Adipocyte (in vitro differentiated cells): Measurements from ENCODE around the gene H3-3A.

Source experiments
- DNase-seq: peaks from one replicate; pipeline ENCODE4 v3.0.0-alpha.2; 2015; ENCODE audit warnings: low read depth
- H3K27me3 ChIP-seq: replicated peaks from 2 replicates; pipeline ENCODE4 v1.7.0; 2013; ENCODE audit warnings: mild to moderate bottlenecking, low read length, moderate library complexity; ENCODE audit not compliant: control insufficient read depth, insufficient read depth
- H3K36me3 ChIP-seq: 2 replicates; pipeline ENCODE4 v1.7.0; 2013; ENCODE audit warnings: low read length, mild to moderate bottlenecking, moderate library complexity; ENCODE audit not compliant: control insufficient read depth, insufficient read depth, severe bottlenecking
- H3K4me1 ChIP-seq: 2 replicates; pipeline ENCODE4 v1.7.0; 2013; ENCODE audit warnings: mild to moderate bottlenecking, low read length, moderate library complexity; ENCODE audit not compliant: control insufficient read depth, insufficient read depth
- H3K4me3 ChIP-seq: 2 replicates; pipeline ENCODE4 v1.7.0; 2013; ENCODE audit warnings: mild to moderate bottlenecking, low read length, moderate library complexity
- H3K9ac ChIP-seq: 2 replicates; pipeline ENCODE4 v1.7.0; 2013; ENCODE audit warnings: mild to moderate bottlenecking, low read length, moderate library complexity
- H3K9me3 ChIP-seq: 2 replicates; pipeline ENCODE4 v1.7.0; 2013; ENCODE audit warnings: mild to moderate bottlenecking, low read length, moderate library complexity; ENCODE audit not compliant: control insufficient read depth

Gene H3-3A

DNA sequence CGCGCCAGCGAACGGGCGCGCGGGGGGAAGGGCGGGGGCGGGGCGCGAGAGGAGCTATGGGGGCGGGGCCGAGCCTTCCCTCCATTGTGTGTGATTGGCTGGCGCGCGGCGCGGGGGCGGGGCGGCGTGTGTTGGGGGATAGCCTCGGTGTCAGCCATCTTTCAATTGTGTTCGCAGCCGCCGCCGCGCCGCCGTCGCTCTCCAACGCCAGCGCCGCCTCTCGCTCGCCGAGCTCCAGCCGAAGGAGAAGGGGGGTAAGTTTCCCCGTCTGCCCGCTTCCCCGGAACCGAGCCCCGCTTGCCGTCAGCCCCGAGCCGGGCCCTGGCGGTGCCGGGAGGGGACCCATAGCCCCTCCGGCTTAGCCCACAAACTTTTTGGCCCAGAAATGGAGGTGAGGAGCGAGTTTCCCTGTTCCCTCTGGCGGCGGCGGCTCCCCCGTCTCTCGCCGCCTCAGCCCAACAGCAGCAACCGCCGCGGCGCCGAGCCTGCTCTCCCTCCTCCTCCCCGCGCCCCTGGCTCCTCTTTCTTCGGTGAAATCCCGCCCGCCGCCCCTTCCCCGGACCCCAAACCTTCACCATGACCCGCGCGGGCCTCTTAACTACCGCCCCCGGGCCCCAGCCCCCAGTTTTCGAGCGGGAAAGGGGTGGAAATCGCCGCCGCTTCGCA lies at the start of gene H3-3A:
Gene H3-3A, plus strand, starts transcription at position 159 of the 666 bp plus-strand sequence. CDS start 1,636 bp downstream, outside the sequence.
- Histone ChIP-seq H3K4me1 (peaks cover 19% of the 10 kb centered on the region), H3K4me3 (peak within 1 kb of the TSS; percentile 98), H3K27me3 (no peaks in the 10 kb centered on the region), H3K36me3 (peaks cover 23% of the 10 kb centered on the region), H3K9ac (peak within 1 kb of the TSS; percentile 97), H3K9me3 (no peaks in the 10 kb centered on the region)
- peak; percentile 99 for DNase-seq

DNA sequence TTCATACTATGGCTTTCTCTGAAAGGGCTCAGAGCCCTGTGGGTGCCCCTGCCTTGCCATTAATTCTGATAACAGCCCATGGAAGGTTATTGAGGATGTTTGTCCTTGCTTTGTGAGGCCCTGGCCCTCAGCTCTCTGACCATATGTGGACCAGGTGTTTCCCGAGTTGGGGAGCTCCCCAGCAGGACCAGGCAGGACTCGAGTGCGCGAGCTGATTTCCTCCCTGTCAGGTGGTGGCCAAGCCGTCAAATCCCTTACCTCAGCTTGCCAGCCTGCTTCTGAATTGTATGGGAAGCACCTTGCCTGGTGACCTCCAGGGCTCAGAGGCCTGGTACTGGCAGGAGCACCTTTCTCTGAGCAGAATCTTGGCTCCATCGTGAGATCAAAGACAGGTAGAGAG lies 45.4 kb upstream of the H3-3A start:
- DNase-seq: no peak
- Histone ChIP-seq H3K36me3 (no peaks in the 10 kb centered on the region), H3K4me1 (no peaks in the 10 kb centered on the region), H3K4me3 (no peak overlapping the region), H3K9me3 (no peaks in the 10 kb centered on the region), H3K9ac (no peak overlapping the region), H3K27me3 (peaks cover 19% of the 10 kb centered on the region)

DNA sequence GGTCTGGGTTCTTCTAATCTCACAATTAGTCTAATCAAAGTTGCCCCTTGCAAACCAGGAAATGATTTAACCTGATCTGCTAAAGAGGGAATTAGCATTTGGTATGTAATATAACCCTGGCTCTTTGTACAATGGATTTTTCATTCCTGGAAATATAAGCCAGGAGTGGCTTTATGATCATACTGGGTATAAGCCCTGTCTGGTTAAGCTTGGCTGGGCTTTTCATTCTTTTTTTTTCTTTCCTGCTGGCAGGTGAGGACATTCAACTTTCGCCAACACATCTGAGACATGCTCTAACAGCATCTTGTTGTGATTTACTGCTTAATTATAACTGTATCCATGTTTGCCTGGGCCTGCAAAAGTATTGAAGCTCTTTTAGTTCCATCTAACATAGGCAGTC lies 42.9 kb upstream of the H3-3A start:
- Histone ChIP-seq H3K4me1 (no peaks in the 10 kb centered on the region), H3K9me3 (no peaks in the 10 kb centered on the region), H3K4me3 (no peak overlapping the region), H3K27me3 (peaks cover under 1% of the 10 kb centered on the region), H3K36me3 (no peaks in the 10 kb centered on the region), H3K9ac (no peak overlapping the region)
- DNase-seq: no peak

DNA sequence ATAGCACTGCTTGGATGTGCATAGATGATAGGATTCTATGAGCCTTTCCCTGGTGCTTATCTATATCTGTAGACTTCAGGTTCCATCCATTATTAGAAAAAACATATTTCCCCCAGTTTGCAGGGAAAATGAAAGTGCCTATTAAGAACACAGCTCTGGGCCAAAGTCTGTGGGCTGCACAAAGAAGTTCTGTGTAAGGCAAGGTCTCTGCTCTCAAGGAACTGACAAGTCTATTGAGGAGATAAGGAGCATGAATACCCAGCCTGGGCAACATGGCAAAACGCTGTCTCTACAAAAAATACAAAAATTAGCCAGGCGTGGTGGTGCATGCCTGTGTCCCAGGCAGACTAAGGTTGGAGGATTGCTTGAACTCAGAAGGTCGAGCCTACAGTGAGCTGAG lies 41.1 kb upstream of the H3-3A start:
- H3K36me3 ChIP-seq: no peaks in the 10 kb centered on the region
- DNase-seq: no peak
- no peak overlapping the region for H3K4me3 ChIP-seq
- no peaks in the 10 kb centered on the region for H3K9me3 ChIP-seq
- H3K27me3 ChIP-seq: no peaks in the 10 kb centered on the region
- no peaks in the 10 kb centered on the region for H3K4me1 ChIP-seq
- no peak overlapping the region for H3K9ac ChIP-seq

DNA sequence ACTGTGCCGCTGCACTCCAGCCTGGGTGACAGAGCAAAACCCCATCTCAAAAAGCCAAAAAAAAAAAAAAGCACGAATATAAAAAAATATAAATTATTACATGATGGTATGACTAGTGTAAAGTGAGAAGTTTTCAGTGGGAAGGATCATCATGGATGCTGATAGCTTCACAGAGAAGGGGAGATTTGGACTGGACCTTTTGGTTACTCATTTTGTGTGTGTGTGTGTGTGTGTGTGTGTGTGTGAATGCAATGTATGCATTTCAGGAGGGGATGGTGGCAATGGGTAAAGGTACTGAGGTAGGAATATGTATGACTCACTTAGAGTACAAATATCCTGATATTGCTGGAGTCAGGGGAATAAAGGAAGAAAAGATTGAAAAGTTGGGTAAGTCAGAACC lies 40.7 kb upstream of the H3-3A start:
- no peak overlapping the region for H3K9ac ChIP-seq
- H3K9me3 ChIP-seq: no peaks in the 10 kb centered on the region
- H3K4me3 ChIP-seq: no peak overlapping the region
- H3K27me3 ChIP-seq: no peaks in the 10 kb centered on the region
- no peaks in the 10 kb centered on the region for H3K4me1 ChIP-seq
- no peak for DNase-seq
- H3K36me3 ChIP-seq: no peaks in the 10 kb centered on the region

DNA sequence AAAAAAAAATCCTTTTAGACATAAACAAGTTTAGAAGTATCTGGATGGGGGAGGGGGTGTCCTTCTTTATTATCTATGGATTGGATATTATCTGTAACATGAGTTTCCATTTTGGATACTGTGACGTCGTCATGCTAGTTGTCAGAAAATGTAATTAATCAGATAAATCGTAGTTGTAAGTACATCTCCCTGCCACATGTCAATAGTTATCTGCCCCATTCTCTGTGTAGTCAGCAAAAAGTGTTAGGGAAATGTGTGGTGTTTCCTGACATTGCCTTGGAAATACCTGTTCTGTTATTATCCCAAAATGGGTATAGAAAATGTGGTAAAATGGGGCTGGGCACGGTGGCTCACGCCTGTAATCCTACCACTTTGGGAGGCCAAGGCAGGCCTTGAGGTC lies 38.8 kb upstream of the H3-3A start:
- H3K27me3 ChIP-seq: no peaks in the 10 kb centered on the region
- H3K4me1 ChIP-seq: no peaks in the 10 kb centered on the region
- H3K36me3 ChIP-seq: no peaks in the 10 kb centered on the region
- H3K9me3 ChIP-seq: no peaks in the 10 kb centered on the region
- H3K4me3 ChIP-seq: no peak overlapping the region
- DNase-seq: no peak
- no peak overlapping the region for H3K9ac ChIP-seq

DNA sequence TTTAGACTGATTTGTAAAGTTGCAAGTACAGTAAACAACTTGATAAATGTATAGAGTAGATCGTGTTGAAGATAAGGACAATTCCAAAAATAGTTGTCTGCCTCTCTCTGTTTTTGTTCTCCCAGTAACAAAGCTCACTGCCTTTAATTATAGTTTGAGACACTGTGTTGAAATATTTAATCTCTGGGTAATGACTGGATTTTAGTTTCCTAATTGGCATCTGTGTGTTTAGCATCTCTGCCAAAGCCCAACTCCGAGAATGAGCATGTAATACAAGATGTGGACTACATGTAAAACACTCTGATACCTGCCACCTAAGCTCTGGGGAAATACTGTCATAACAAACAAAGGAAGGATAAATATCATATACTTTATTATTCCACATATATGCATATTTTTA lies 35.7 kb upstream of the H3-3A start:
- Histone ChIP-seq H3K4me3 (no peak overlapping the region), H3K36me3 (no peaks in the 10 kb centered on the region), H3K9ac (no peak overlapping the region), H3K27me3 (no peaks in the 10 kb centered on the region), H3K4me1 (no peaks in the 10 kb centered on the region), H3K9me3 (no peaks in the 10 kb centered on the region)
- DNase-seq: no peak

DNA sequence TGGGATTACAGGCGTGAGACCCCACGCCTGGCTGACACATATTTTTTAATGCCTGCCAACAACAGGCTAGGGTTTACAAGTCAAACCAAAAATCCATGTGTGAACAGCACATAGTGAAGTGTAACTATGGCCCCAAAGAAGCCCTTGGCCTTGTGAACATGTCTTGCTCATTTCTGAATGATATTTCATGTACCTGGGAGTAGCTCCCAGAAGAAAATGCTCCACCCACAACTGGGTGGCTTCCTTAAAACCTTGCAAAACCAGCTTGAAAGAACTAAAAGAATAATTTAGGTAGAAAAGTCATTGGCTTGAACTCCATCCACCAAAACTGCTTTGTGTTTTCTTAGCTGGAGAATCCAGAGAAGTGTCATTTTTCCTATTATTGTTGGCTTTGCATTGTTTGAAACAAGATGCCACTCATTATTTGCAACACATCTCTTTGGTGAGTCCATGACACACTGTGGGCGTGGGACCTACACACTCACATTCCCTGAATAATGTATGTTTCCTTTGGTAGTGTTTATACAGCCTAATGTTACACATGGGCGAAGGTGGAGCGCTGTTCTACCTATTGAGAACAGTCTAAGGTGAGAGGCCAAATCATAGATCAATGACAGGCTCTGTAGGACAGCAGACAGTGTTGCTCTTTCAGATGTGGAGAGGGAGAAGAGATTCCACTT lies 34.8 kb upstream of the H3-3A start:
- Histone ChIP-seq H3K9ac (no peak overlapping the region), H3K9me3 (no peaks in the 10 kb centered on the region), H3K4me1 (no peaks in the 10 kb centered on the region), H3K4me3 (no peak overlapping the region), H3K27me3 (no peaks in the 10 kb centered on the region), H3K36me3 (no peaks in the 10 kb centered on the region)
- no peak for DNase-seq

DNA sequence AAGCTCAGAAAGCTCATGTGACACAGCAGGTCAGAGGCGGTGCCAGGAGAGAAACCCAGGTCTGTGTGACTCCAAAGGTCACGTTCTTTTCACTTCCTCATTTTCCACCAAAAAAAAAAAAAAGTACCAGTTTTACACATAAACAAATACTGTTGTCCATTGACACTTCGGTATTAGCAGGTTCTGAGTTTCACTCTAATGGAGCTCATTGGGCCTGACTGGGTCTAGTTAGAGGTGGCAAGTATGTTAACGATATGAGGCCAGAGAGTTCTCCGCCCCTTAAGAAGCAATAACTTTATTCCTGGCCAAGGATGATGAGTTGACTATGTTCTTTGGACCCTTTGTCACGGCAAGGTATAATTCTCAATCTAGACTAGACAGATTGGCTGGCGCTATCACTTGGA lies 33.4 kb upstream of the H3-3A start:
- Histone ChIP-seq H3K4me1 (peaks cover 4% of the 10 kb centered on the region), H3K9ac (no peak overlapping the region), H3K36me3 (no peaks in the 10 kb centered on the region), H3K9me3 (no peaks in the 10 kb centered on the region), H3K4me3 (no peak overlapping the region), H3K27me3 (no peaks in the 10 kb centered on the region)
- DNase-seq: no peak

DNA sequence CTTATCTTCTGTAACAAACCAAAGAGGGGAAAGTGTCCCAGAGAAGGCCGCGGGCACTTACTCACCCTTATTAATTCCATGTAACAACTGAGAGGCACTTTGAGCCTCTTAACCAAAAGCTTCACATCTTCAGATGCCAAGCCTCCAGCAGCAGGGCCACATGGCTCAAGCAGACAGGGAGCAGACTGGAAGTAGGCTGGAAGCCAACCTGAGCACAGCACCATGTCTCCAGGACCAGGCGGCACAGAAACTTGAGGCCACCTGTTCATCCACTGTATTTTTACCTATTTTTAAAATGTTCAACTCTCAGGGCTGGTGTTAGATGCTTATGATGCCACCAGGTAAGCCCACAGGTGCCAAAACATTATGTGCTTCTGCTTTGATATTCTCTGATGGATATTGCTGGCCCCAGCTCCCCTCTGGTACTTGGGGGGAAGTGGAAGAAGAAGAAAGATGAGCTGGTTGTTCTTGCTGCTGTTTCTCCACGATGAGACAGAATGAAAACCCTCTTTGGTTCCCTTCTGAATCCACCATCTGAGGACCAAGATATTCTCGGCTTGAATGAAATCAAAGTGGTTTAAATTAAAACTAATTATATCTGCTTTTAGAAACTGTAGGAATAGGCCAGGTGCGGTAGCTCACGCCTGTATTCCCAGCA lies 32.8 kb upstream of the H3-3A start:
- no peak overlapping the region for H3K4me3 ChIP-seq

DNA sequence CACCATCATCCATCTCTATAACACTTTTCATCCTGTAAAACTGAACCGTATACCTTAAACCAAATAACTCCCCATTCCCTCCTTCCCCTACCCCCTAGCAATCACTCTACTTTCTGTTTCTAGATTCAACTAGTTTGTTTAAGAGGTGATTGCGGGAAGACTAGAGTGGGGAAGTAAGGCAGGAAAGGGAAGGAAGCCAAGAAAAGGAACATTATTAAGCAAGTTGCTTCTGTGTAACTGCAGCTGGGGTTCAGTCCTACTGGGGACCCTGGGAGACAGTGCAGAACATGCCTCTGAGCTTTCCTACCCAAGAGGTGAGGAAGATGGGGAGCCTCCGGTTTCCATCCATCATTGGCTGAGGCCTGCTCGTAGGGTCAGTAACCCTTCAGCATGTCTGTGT lies 28.9 kb upstream of the H3-3A start:
- Histone ChIP-seq H3K9me3 (no peaks in the 10 kb centered on the region), H3K36me3 (no peaks in the 10 kb centered on the region), H3K4me3 (no peak overlapping the region), H3K4me1 (peaks cover 12% of the 10 kb centered on the region), H3K9ac (no peak overlapping the region), H3K27me3 (no peaks in the 10 kb centered on the region)
- no peak for DNase-seq

More for the DNA sequence above, 32.8 kb upstream of the H3-3A start:
- no peak overlapping the region for H3K9ac ChIP-seq
- H3K27me3 ChIP-seq: no peaks in the 10 kb centered on the region
- H3K9me3 ChIP-seq: no peaks in the 10 kb centered on the region
- DNase-seq: no peak
- H3K36me3 ChIP-seq: no peaks in the 10 kb centered on the region
- H3K4me1 ChIP-seq: peaks cover 8% of the 10 kb centered on the region
